Stimulated activated CD4-positive, alpha-beta T cell treated with anti-CD3 and anti-CD28 coated beads, Interleukin-2, amount 100 ng/mL, for 48 hours (primary cell): Measurements from ENCODE around the gene ATE1.
"Not testable (repeated sequence)": the region's sequence is repeated elsewhere in the genome, so short reads cannot be mapped to it uniquely, and the experiment has no call there.

Experiments
- DNase-seq, 2 donors: peaks; one replicate each; pipeline ENCODE4 v3.0.0-alpha.2; 2020

Gene ATE1

DNA sequence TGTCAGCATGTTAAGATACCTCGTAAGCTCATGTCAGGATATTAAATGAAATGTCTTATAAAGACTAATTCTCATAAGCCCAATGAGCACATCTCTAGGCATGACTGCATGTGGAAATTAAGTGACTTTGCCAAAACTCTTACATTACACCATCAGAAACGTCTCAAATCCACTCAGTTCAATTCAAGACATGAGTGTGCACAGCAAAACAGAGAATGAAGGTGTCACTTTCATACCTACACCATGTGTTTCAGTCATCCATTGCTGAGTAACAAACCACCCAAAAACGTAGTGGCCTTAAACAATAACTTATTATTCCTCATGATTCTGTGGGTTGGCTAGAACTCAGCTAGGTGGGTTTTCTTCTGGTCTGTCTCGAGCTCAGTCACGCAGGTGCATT lies 99.8 kb downstream of the ATE1 start:
- no peak for DNase-seq

GRCh38 chr10:121826773-121827172 lies 101.1 kb downstream of the ATE1 start:
- not testable (repeated sequence) for DNase-seq

- no peak for DNase-seq
Observed at GRCh38 chr10:121823993-121824463, 103.8 kb downstream of the ATE1 start.

- no peak for DNase-seq
Observed at GRCh38 chr10:121822724-121823123, 105.1 kb downstream of the ATE1 start.

DNA sequence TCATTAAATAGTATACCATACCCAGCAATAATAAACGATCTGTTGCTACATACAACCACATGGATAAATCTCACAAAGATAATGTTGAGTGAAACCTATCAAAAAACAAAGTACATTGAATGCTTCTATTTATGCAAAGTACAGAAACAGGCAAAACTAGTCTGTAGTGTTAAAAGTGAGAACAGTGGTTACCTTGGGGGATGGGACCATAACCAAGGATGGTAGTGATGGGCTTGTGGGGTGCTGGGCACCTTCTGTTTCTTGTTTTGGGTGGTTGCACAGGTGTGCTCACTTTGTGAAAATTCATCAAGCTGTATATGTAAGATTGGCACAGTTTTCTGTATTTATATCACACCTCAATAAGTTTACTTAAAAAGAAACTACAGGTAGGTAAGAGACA lies 105.7 kb downstream of the ATE1 start:
- no peak for DNase-seq

GRCh38 chr10:121819049-121819448 lies 108.8 kb downstream of the ATE1 start:
- no peak for DNase-seq

DNA sequence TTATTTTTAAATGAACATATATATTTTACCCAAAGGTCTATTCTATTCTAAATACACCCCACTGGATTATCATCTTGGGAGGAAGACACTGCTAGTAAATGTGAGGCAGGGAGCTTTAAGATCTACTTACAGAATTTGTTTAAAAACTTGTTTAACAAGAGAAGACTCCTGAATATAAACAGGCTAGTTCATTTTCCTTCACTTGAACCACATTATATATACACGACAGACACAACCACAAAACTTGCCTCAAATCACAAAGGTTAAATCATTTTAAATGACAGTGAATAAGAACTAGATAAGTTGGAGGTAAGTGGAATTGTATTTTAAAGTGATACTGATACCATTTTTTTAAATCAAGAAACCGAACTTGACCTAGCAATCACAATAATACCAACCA lies 109.2 kb downstream of the ATE1 start:
- no peak for DNase-seq

DNA sequence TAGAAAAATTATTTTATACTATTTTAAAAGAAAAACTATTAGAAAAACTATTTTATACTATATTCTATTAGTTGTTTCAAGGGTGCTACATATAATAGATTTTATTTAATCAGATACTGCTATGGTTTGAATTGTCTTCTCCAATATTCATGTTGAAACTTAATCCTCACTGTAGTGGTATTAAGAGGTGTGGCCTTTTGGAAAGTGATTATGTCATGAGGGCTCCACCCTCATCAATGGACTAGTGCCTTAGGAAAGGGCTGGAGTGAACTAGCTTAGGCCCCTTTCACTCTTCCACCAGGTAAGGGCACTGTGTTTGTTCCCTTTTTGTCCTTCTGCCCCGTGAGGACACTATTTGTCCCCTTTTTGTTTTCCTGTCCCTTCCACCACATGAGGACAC lies 111.6 kb downstream of the ATE1 start:
- DNase-seq: no peak

DNA sequence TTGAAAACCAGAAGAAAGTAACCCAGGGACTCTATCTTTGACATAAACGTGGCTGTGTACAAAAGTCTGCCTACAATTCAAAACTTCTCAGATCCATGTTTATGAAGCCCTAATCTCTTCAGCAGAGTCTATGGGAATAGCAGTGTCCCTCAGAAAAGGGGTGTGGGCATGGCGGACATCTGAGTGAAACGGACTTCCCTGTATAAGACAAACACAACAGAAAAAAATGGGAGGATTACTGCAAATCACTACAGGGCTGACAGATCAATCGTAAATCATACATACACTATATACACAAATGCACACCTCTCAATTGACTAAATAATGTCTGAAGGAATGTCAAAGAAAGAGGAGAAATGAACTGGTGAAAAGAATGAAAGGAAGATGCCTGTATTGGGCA lies 114.0 kb downstream of the ATE1 start:
- DNase-seq: no peak

DNA sequence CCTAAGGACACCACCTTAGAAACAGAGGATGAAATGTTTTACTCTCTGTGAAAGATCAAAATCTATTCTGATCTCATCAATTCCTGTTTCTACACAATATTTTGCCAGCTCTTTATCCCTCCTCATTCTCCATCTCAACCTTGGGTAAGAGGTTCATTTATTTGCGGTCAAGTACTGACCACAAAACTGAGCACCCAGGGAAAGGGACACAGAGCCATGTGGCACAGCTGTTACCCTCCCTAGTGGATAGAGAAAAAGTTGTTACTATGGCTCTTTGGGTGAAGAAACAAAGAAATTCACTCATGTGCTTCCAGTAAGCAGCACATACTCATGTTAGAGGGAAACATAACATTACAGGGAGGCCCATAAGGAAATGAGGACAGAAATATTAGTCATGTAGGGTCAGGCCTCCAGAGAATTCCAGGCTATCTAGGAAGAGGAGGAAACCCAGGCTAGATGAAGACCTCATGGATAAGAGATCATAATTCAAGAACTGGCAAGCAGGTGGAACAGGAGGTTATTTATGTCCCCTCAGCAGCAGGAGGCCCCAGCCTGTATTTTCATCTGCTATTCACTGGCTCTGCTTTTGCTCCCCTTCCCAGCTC lies 114.5 kb downstream of the ATE1 start:
- no peak for DNase-seq

DNA sequence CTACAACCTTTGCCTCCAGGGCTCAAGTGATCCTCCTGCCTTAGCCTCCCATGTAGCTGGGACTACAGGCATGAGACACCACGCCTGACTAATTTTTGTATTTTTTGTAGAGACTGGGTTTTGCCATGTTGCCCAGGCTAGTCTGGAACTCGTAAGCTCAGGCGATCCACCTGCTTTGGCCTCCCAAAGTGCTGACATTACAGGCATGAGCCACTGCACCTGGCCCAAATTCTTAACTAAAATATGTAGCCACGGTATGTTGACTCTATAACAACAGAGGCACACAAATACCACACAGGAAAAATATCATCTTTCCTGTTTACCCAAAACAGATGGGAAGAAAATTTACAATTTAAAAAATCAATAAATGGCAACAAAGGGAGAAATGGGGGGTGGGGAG lies 115.8 kb downstream of the ATE1 start:
- DNase-seq: no peak

GRCh38 chr10:121811386-121811785 lies 116.4 kb downstream of the ATE1 start:
- no peak for DNase-seq

DNA sequence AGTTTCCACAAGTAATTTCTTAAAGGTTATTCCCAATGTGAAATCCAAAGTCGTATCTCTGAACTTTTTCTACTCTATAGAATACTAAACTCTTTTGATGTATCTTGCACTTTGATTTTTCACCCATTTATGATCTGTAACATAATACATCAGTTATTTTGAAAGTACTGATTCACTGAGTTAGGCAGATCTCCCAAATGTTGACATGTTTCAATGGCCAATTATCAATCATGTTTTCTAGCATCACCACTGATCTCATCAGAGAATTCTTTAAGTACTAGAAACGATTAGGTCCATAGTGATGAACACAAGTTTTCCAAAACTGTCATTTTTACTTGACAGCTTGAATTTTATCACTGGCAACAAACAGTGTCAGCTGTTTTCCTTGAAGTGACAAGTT lies 119.0 kb downstream of the ATE1 start:
- DNase-seq: no peak

GRCh38 chr10:121804460-121804859 lies 123.4 kb downstream of the ATE1 start:
- DNase-seq: no peak

- DNase-seq: no peak
Observed at GRCh38 chr10:121803611-121804010, 124.2 kb downstream of the ATE1 start.

- no peak for DNase-seq
Observed at GRCh38 chr10:121800831-121801230, 127.0 kb downstream of the ATE1 start.

DNA sequence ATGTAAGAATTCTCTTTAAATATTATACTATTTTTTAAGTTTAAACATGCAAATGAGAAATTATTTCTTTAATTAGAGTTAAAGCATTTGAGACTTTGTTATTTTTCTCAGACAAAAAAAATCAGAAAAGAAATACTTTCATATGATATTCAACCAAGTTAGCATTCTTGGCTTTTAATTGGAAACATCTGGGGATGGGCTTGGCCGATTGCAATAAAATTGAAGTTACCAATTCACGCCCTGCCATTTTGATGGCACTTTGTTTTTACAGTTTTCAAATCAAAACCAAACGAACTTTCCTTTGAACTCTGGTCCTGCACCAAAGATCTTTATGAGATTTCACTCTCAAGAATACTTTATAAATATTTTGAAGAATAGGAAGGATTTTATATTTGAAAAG lies 127.7 kb downstream of the ATE1 start:
- DNase-seq: no peak

DNA sequence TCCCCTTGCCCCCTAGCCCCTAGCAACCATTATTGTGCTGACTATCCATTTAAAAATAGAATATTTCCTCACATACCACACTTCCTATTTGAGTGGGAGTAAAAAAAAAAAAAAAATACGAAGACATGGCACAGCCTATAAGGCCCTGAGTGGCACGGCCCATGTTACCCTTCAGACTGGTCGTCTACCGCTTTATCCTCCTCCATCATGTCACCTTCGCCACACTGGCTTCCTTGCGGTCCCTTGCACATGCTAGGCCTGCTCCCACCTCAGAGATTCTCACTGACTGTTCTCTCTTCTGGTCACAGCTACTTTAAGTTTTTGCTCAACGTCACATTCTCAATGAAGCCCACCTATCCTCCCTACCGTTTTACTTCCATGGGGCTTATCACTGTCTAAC lies 130.3 kb downstream of the ATE1 start:
- DNase-seq: no peak

DNA sequence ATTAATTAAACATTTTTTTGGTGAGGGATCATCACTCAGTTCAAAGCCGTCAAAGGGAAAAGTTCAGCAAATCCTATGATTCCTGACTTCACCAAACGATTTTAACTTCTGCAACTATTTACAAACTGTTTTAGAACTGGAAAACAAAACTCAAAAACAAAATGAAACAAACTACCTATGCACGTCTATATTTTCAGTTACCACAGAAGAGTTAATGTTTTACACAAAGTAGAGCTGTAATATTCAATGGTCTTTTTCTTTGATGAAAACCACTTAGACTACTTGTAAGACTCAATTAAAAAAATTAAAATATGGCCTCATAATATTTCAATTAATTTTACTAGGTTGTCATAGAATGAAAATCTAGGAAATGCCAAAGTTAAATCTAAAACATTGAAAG lies 131.5 kb downstream of the ATE1 start:
- no peak for DNase-seq

GRCh38 chr10:121792198-121792597 lies 135.6 kb downstream of the ATE1 start:
- no peak for DNase-seq

- no peak for DNase-seq
Observed at GRCh38 chr10:121791761-121792160, 136.1 kb downstream of the ATE1 start.

GRCh38 chr10:121788717-121789116 lies 139.1 kb downstream of the ATE1 start:
- DNase-seq: no peak

DNA sequence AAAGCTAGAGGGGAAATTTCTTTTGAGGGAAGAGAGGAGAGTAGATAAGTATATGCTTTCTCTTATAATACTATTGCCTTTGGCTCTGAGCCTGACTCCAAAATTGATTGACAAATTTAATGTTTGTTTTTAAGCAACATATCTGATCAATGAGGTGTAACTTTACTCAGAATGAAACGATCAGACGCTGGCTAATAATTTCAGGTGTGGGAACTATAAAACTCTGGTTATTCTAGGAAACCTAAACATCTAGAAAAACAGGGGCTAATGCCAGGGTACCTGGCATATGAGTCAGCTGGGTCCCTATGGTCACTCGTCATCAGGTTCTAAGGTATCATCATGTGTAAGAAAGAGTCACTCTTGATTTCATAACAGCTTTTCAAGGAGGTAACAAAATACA lies 139.7 kb downstream of the ATE1 start:
- no peak for DNase-seq

GRCh38 chr10:121787169-121787568 lies 140.7 kb downstream of the ATE1 start:
- DNase-seq: no peak

DNA sequence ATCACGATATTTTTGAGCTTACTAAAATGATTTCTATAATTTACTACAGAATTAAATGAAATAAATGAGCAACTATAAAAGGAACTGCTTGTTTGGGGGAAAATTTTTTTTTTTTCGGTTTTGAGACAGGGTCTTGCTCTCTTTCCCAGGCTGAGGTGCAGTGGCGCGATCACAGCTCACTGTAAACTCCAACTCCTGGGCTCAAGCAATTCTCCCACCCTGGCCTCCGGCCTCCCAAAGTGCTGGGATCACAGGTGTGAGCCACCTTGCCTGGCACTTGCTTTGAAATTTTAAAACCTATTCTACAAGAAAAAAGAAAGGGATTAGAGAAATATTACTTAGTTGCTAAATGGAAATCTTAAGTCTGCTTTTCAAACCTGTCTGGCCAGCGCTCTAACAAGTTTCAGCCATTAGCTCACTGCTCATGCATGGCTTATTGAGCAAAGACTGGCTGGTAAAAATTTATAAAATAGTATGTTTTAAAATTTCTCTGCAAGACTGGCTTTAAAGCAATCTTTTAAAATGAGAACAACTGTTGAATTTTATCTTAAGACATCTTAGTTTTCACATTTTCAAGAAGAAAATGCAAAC lies 144.0 kb downstream of the ATE1 start:
- DNase-seq: no peak
